Lower leg skin (tissue), 4 donors: ENCODE results near the gene INPP5F. TPM values are rescaled to one million over a fixed set of nuclear protein-coding genes. Genes with fewer than 3 reads are reported as not detected.
A peak's percentile ranks its signal among the peaks of the same experiment; 100 is the strongest.

Source experiments
- DNase-seq, 2 donors: peaks; one replicate each; pipeline ENCODE4 v3.0.0-alpha.2; 2019; ENCODE audit warnings: low spot score in 2 of 2
- H3K4me3 ChIP-seq: fragments of 200-600 bp; sonication (generic); 2 replicates; pipeline ENCODE4 v1.5.1; 2017; ENCODE audit warnings: mild to moderate bottlenecking, low read depth; ENCODE audit not compliant: poor library complexity, severe bottlenecking
- POLR2A ChIP-seq, 2 donors: fragments of 450-650 bp; IDR thresholded peaks; one replicate each; pipeline ENCODE4 v1.6.1; 2016 to 2017; ENCODE audit warnings: antibody characterized with exemption in 2 of 2, mild to moderate bottlenecking in 1 of 2, moderate library complexity in 1 of 2
- WGBS, 2 donors: methylation state at CpG; one replicate each; pipeline ENCODE4 v1.1.5; 2018; 5-methylcytosine and 5-hydroxymethylcytosine counted together
- intact Hi-C: fragments of 100-400 bp; cut with DNase I; formaldehyde crosslinking; loops from one replicate; pipeline ENCODE4 v1.15.0; 2023; ENCODE audit warnings: low total_unique reads
- total RNA-seq, 4 donors: library from RNA; depleted of rRNA; stranded (reverse); fragments of >200 nt; gene quantifications; one replicate each; pipeline ENCODE4 v1.1.0, GENCODE V29; 2016
- TF ChIP-seq, protein P1 (sequence below), 3 donors: fragments of 450-650 bp; IDR thresholded peaks; one replicate each; pipeline ENCODE4 v1.5.1; 2016; ENCODE audit warnings: antibody characterized with exemption in 3 of 3, mild to moderate bottlenecking in 3 of 3, moderate library complexity in 2 of 3

Gene INPP5F
- total RNA-seq, 4 donors from 2014 or later = 13.8 to 17.1 (median 15.0) TPM

DNA sequence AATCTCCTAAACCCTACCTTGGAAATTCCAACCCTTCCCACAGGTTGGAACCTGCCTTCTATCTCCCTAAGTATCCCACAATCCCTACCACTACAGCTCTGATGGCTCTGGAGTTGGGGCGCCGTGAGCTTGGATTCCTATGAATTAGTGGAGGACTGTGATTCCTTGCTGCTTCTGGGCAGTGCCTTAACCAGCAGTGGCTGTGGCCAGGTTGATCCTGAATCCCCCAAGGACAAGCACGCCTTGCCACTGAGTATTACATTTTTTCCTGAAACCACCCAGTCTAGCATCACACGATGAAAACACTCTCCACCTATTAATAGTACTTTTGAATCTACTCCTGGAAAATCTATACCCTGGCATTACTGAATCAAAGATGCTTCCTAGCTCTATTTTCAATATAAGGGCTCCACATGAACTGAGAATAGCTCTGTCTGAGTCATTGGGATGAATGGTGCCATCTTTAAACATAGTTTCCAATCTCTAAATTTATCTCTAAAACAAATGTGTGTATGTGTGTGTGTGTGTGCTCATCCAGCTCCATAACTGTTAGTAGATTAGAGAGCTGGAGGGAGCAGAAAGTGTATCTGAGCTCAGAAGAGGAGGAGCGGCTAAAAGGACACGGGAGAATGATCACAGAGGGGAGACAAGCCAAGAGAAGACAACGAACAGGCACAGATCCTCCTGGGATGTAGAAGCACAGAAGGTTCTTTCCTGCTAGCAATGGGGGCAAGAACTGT lies 11.9 kb upstream of the INPP5F start:
- DNase-seq = peak in 1 of 2 donors; percentile 65
- TF ChIP-seq, protein P1, sequence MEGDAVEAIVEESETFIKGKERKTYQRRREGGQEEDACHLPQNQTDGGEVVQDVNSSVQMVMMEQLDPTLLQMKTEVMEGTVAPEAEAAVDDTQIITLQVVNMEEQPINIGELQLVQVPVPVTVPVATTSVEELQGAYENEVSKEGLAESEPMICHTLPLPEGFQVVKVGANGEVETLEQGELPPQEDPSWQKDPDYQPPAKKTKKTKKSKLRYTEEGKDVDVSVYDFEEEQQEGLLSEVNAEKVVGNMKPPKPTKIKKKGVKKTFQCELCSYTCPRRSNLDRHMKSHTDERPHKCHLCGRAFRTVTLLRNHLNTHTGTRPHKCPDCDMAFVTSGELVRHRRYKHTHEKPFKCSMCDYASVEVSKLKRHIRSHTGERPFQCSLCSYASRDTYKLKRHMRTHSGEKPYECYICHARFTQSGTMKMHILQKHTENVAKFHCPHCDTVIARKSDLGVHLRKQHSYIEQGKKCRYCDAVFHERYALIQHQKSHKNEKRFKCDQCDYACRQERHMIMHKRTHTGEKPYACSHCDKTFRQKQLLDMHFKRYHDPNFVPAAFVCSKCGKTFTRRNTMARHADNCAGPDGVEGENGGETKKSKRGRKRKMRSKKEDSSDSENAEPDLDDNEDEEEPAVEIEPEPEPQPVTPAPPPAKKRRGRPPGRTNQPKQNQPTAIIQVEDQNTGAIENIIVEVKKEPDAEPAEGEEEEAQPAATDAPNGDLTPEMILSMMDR (IDR thresholded peaks at IDR 0.05) = no peak
- TF ChIP-seq POLR2A (IDR thresholded peaks at IDR 0.05) = no peak
- intact Hi-C loops = no loop called here
- 65 to 67% methylated on average over 7 of the region's 7 CpGs for WGBS, 2 donors
- H3K4me3 ChIP-seq = no peak overlapping the region

- no peak overlapping the region for H3K4me3 ChIP-seq
- DNase-seq = no peak
- 33 to 49% methylated on average over 2 of the region's 2 CpGs for WGBS, 2 donors
- no peak for TF ChIP-seq POLR2A (IDR thresholded peaks at IDR 0.05)
- TF ChIP-seq, protein P1 (IDR thresholded peaks at IDR 0.05) = no peak
- intact Hi-C loops = no loop called here
These were observed 11.4 kb upstream of the INPP5F start for GRCh38 chr10:119714484-119714816.

GRCh38 chr10:119715628-119716505 lies 10.0 kb upstream of the INPP5F start:
- no peak overlapping the region for H3K4me3 ChIP-seq
- DNase-seq = no peak
- no peak for TF ChIP-seq POLR2A (IDR thresholded peaks at IDR 0.05)
- TF ChIP-seq, protein P1 (IDR thresholded peaks at IDR 0.05) = no peak
- intact Hi-C loops = no loop called here
- WGBS, 2 donors = 66 to 71% methylated on average over 8 of the region's 8 CpGs

DNA sequence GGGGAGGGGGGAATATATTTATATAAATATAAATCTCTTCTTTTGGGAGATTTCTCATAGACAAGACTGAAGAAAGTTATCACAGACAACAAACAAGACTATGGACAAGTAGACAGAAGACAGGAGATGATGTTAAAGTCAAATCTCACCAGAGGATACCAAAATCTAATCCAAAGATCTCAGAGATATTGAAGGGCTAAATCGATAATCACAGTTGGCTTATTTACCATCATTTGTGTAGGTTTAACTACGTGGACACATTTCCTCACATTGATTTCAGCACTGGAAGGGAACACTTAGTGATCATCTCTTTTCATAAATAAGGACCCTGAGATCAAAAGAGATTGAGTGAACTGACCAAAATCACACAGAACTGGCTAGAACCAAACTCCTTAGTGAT lies 2.7 kb upstream of the INPP5F start:
- TF ChIP-seq POLR2A (IDR thresholded peaks at IDR 0.05) = no peak
- no peak overlapping the region for H3K4me3 ChIP-seq
- WGBS, 2 donors = 88 to 97% methylated on average over 2 of the region's 2 CpGs
- DNase-seq = no peak
- intact Hi-C loops = no loop called here

- TF ChIP-seq POLR2A (IDR thresholded peaks at IDR 0.05) = no peak
- TF ChIP-seq, protein P1 (IDR thresholded peaks at IDR 0.05) = no peak
- WGBS, 2 donors = 86 to 91% methylated on average over 3 of the region's 3 CpGs
- DNase-seq = no peak
- no peak overlapping the region for H3K4me3 ChIP-seq
- intact Hi-C loops = no loop called here
These were observed 2.2 kb upstream of the INPP5F start for GRCh38 chr10:119723624-119724023.
